ENCODE data around the gene OSMR.

- TF ChIP-seq CTCF (CRISPR knock-in tag; IDR thresholded peaks at IDR 0.05) (peak; percentile 88), ZNF451 (CRISPR knock-in tag; IDR thresholded peaks at IDR 0.05) (no peak), POLR2A (IDR thresholded peaks at IDR 0.05; ENCODE audit: insufficient read depth in 1 of 2, low read depth in 2 of 2, low read length in 2 of 2) (no peak), MXD1 (CRISPR knock-in tag; IDR thresholded peaks at IDR 0.05) (no peak), FOXJ3 (CRISPR knock-in tag; IDR thresholded peaks at IDR 0.05; ENCODE audit: borderline replicate concordance) (no peak), AHR (CRISPR knock-in tag; IDR thresholded peaks at IDR 0.05) (no peak), ZNF274 (CRISPR knock-in tag; IDR thresholded peaks at IDR 0.05) (no peak), ZNF660 (CRISPR knock-in tag; IDR thresholded peaks at IDR 0.05; ENCODE audit: borderline replicate concordance, low read depth) (no peak), NFE2L2 (IDR thresholded peaks at IDR 0.05; ENCODE audit: low read length) (no peak), ZNF232 (CRISPR knock-in tag; IDR thresholded peaks at IDR 0.05; ENCODE audit: borderline replicate concordance) (no peak), ZNF557 (CRISPR knock-in tag; IDR thresholded peaks at IDR 0.05) (no peak), HDAC6 (IDR thresholded peaks at IDR 0.05; ENCODE audit: low read depth, low read length) (no peak), ATF3 (CRISPR knock-in tag; IDR thresholded peaks at IDR 0.05) (no peak), HNRNPH1 (optimal IDR thresholded peaks at IDR 0.05; ENCODE audit: low read depth, low read length) (no peak)
Measured at GRCh38 chr5:38809388-38810359, 36.1 kb upstream of the OSMR start.
